ENCODE measurements around the gene DST. TPM values are rescaled to one million over a fixed set of nuclear protein-coding genes. Genes with fewer than 3 reads are reported as not detected.

The DST gene
- total RNA-seq, 2 experiments from 2014 or later = 5.7 to 5.9 TPM

DNA sequence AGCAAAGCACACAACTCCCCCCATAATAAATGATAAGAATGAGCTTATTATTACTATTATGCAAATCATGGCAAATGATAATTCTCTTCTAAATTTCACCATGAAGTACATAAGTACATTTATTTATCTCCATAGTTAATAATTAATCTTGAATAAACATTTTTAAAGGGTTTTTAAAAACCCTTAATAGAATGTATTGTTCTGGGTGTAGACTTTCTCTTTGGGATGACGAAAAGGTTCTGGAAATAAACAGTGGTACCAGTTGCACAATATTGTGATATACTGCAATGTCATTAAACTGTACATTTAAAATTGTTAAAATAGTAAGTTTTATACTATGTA, 18.0 kb downstream of the DST start:
- TF ChIP-seq, protein P1, sequence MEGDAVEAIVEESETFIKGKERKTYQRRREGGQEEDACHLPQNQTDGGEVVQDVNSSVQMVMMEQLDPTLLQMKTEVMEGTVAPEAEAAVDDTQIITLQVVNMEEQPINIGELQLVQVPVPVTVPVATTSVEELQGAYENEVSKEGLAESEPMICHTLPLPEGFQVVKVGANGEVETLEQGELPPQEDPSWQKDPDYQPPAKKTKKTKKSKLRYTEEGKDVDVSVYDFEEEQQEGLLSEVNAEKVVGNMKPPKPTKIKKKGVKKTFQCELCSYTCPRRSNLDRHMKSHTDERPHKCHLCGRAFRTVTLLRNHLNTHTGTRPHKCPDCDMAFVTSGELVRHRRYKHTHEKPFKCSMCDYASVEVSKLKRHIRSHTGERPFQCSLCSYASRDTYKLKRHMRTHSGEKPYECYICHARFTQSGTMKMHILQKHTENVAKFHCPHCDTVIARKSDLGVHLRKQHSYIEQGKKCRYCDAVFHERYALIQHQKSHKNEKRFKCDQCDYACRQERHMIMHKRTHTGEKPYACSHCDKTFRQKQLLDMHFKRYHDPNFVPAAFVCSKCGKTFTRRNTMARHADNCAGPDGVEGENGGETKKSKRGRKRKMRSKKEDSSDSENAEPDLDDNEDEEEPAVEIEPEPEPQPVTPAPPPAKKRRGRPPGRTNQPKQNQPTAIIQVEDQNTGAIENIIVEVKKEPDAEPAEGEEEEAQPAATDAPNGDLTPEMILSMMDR (IDR thresholded peaks at IDR 0.05) = no peak
- no peak overlapping the region for H3K4me3 Mint-ChIP-seq
- ChIA-PET POLR2A (no interaction called here), CTCF (no interaction called here)
- no peaks in the 10 kb centered on the region for H3K27me3 Mint-ChIP-seq
- Histone ChIP-seq H3K9me3 (ENCODE audit: control insufficient read depth in 1 of 2, insufficient read depth in 1 of 2, low read length in 2 of 2) (no peaks in the 10 kb centered on the region), H3K36me3 (ENCODE audit: insufficient read depth, low read length) (no peaks in the 10 kb centered on the region), H3K27ac (ENCODE audit: low read depth in 1 of 2, low read length in 2 of 2) (no peak overlapping the region), H3K4me1 (ENCODE audit: insufficient read depth, low read length) (no peaks in the 10 kb centered on the region), H3K27me3 (ENCODE audit: control insufficient read depth in 1 of 2, insufficient read depth in 2 of 2, low read length in 2 of 2) (no peaks in the 10 kb centered on the region), H3K4me3 (ENCODE audit: low read length) (no peak overlapping the region)
- DNase-seq (no peak), ATAC-seq (ENCODE audit: poor library complexity) (no peak)
- H3K4me1 Mint-ChIP-seq (ENCODE audit: low read depth) = no peaks in the 10 kb centered on the region
- H3K36me3 Mint-ChIP-seq (ENCODE audit: low read depth) = no peaks in the 10 kb centered on the region
- intact Hi-C loops (cut with DNase I, micrococcal nuclease) = no loop called here
- no peaks in the 10 kb centered on the region for H3K9me3 Mint-ChIP-seq
- no peak overlapping the region for H3K27ac Mint-ChIP-seq

DNA sequence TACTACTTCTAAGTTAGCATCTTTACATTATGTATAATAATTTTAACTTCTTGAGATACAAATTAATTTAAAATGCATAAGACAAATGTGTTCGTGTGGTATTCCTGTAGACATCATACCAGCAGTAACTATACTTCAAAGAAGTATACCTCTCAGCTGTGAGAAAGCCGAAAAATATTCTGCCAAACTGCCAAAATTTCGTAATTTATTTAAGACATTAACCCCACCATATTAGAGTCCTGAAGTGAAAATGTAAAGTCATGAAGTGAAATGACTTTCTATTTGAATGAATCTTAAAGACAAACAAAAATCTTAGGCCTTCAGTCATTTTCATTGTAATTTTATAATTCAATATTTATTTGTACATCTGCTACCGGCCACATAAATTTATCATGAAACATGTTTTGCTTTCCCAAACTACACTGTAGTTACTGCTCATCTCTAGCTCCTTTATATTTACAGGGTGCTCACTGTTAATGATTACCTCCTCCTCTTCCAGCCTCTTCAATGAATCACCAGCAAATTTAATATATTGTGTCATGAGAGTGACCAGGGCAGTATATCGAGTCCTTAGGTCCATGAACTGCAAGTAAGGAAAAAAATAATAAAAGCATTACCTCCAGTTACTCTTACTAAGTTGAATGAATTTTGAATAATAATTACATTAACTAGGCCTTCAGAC, 18.5 kb downstream of the DST start:
- DNase-seq = no peak
- H3K4me3 Mint-ChIP-seq = no peak overlapping the region
- no peaks in the 10 kb centered on the region for H3K27me3 ChIP-seq (ENCODE audit: control insufficient read depth in 1 of 2, insufficient read depth in 2 of 2, low read length in 2 of 2)
- no peak overlapping the region for H3K27ac ChIP-seq (ENCODE audit: low read depth in 1 of 2, low read length in 2 of 2)
- CTCF ChIA-PET = no interaction called here
- POLR2A ChIA-PET = no interaction called here
- intact Hi-C loops (cut with DNase I, micrococcal nuclease) = no loop called here
- no peaks in the 10 kb centered on the region for H3K27me3 Mint-ChIP-seq
- H3K4me3 ChIP-seq (ENCODE audit: low read length) = no peak overlapping the region
- H3K4me1 ChIP-seq (ENCODE audit: insufficient read depth, low read length) = no peaks in the 10 kb centered on the region
- TF ChIP-seq, protein P1 (IDR thresholded peaks at IDR 0.05) = no peak
- no peaks in the 10 kb centered on the region for H3K36me3 Mint-ChIP-seq (ENCODE audit: low read depth)
- H3K9me3 Mint-ChIP-seq = no peaks in the 10 kb centered on the region
- no peaks in the 10 kb centered on the region for H3K9me3 ChIP-seq (ENCODE audit: control insufficient read depth in 1 of 2, insufficient read depth in 1 of 2, low read length in 2 of 2)
- H3K36me3 ChIP-seq (ENCODE audit: insufficient read depth, low read length) = no peaks in the 10 kb centered on the region
- no peaks in the 10 kb centered on the region for H3K4me1 Mint-ChIP-seq (ENCODE audit: low read depth)
- no peak overlapping the region for H3K27ac Mint-ChIP-seq
- ATAC-seq (ENCODE audit: poor library complexity) = no peak

DNA sequence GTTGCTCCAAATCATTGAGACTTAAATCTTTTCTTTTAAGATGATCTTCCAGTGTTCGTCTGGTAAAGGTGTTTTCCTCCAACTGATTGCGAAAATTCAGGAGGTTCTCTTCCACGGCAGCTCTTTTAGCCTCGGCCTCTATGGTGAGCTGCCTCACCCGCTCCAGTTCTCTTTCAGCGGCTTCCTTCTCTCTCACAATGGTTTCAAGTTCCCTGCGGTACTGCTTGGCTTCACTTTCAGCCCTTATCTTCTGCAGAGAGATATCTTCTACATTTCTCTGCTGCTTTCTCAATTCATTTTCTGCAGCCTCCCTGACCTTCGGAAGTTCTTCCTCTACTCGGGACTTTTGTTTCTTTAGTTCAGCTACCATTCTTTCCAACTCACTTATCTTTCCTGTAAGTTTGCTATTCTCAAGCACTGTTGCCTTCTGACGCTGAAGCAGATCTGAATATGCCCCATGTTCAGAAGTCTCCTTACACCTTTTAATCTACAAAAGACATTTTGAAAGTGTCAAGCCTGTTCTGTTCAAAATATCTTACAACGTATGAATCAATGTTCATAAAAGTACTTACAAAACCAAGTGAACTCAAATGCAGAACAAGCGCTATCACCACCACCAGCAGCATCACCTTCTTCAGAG, 22.3 kb downstream of the DST start:
- POLR2A ChIA-PET = no interaction called here
- Histone ChIP-seq H3K4me3 (ENCODE audit: low read length) (no peak overlapping the region), H3K27me3 (ENCODE audit: control insufficient read depth in 1 of 2, insufficient read depth in 2 of 2, low read length in 2 of 2) (no peaks in the 10 kb centered on the region), H3K9me3 (ENCODE audit: control insufficient read depth in 1 of 2, insufficient read depth in 1 of 2, low read length in 2 of 2) (no peaks in the 10 kb centered on the region), H3K27ac (ENCODE audit: low read depth in 1 of 2, low read length in 2 of 2) (no peak overlapping the region), H3K36me3 (ENCODE audit: insufficient read depth, low read length) (no peaks in the 10 kb centered on the region), H3K4me1 (ENCODE audit: insufficient read depth, low read length) (no peaks in the 10 kb centered on the region)
- TF ChIP-seq, protein P1 (IDR thresholded peaks at IDR 0.05) = no peak
- no peak for DNase-seq
- intact Hi-C loops (cut with DNase I, micrococcal nuclease) = no loop called here
- Mint-ChIP-seq H3K4me1 (ENCODE audit: low read depth) (no peaks in the 10 kb centered on the region), H3K9me3 (no peaks in the 10 kb centered on the region), H3K4me3 (no peak overlapping the region), H3K27ac (no peak overlapping the region), H3K27me3 (no peaks in the 10 kb centered on the region), H3K36me3 (ENCODE audit: low read depth) (no peaks in the 10 kb centered on the region)
- CTCF ChIA-PET = no interaction called here
- ATAC-seq (ENCODE audit: poor library complexity) = no peak

All from CD4-positive, alpha-beta T cell (primary cell).